NCI-H774 (cell line): Measurements from ENCODE around the gene MAPK8IP1.
"Not testable (repeated sequence)": the region's sequence is repeated elsewhere in the genome, so short reads cannot be mapped to it uniquely, and the experiment has no call there.

ENCODE experiments used
- DNase-seq: peaks from one replicate; lab custom pipeline; 2025; lab: John Stamatoyannopoulos, UW

The MAPK8IP1 gene

GRCh38 chr11:45885274-45885920 lies at the start of gene MAPK8IP1:
Gene MAPK8IP1, plus strand, starts transcription at chr11:45885651. Its CDS starts 170 bp downstream, at chr11:45885821.
- peak; percentile 85 for DNase-seq

- no peak for DNase-seq
These were observed 46.2 kb upstream of the MAPK8IP1 start for GRCh38 chr11:45839204-45839603.

DNA sequence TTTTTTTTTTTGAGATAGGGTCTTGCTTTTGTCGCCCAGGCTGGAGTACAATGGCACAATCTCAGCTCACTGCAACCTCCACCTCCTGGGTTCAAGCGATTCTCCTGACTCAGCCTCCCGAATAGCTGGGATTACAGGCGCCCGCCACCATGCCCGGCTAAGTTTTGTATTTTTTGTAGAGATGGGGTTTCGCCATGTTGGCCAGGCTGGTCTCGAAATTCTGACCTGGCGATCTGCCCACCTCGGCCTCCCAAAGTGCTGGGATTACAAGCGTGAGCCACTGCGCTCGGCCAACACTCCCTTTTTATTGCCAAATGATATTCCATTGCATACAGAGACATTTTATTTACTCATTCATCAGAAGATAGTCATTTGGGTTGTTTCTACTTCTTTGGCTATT lies 45.2 kb upstream of the MAPK8IP1 start:
- DNase-seq, result not testable (repeated sequence)

DNA sequence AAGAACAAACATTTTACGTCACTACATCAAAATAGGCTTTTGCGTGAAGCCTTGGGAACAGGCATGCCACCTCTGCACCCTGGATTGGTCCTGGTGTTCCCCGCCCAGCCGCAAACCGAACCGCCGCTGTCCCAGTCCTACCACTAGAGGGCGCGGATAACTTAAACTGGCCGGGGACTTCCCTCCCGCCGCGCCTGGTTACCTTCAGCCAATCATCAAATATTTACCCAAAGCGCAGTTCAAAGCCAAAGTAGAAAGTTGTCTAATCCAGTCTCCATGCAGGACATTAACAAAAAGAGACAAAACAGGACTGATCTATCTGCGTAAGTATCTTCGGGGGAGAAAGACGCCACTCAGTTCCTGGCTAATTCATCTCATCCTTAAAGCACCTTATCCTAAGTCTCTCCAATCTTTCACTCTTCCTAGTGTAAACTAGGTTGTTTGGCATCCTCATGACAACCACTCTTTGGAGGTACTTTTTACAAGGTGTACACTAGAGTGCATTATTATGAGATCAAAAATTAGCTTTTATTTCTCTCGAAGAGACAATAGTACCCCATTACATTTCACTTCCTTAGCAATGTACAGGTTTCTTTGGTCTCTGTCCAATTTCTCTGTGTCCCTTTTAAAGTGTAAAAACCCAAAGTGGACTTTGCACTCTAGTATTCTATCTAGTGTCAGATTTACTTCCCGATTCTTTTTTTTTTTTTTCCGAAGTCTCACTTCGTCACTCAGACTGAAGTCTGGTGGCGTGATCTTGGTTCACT lies 42.1 kb upstream of the MAPK8IP1 start:
- peak; percentile 88 for DNase-seq

GRCh38 chr11:45844822-45845578 lies 40.5 kb upstream of the MAPK8IP1 start:
- no peak for DNase-seq

DNA sequence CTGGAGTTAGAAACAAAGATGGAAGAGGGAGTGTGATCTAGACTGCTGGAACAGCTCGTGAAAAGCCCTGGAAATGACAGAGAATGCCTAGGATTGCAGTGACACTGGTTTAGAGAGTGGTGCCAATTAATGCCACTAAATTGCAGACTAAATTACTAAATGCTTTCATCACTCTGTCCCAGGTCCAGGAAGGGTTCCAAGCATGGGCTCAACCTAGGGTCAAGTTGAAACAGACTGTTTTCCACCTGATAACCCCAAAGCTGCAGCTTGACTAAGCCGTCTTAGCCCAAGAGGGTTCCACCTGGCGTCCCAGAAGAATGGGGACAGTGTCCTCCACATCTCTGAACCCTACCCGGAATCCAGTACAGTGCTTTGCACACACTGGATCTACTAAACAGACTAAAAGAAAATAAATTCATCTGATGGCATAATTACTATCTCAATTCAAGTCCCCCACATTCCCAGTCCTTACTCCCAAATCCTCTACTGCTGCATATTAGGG lies 39.2 kb upstream of the MAPK8IP1 start:
- no peak for DNase-seq

DNA sequence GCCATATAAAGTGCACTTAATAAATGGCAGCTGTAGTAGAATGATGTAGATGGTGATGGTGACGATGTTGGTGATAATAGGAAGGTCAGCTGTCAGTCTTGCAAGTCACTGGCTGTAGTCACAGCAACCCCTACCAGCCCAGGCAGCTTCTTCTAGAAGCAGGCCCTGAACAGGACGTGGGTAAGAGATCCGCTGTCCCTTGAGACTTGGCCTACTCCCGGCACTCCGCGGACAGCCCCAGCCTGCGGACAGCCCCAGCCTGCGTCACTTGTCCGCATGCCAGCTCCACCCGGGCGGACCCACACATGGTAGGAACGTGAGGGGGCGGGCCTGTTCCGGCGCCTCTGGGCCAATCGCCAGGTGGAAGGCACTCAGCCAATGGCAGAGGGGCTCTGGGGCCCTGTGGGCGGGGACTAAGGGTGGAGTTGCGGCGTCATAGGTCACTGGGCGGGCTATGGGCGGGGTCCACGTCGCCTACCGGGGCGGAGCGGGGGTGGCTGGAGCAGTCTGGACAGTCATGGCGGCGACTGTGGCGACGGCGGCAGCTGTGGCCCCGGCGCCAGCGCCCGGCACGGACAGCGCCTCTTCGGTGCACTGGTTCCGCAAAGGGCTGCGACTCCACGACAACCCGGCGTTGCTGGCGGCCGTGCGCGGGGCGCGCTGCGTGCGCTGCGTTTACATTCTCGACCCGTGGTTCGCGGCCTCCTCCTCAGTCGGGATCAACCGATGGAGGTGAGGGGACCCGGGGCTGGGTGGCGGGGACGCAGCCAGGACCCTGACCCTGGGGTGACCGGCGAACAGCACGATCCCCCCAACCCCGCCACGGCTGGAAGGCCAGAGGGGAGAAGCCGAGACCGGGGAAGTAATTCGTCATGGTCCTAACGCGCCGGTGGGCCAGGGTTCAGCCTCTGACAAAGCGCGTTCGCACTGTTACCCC lies 38.2 kb upstream of the MAPK8IP1 start, which contains the start of gene CRY2:
CRY2 (plus strand) TSS at position 502 of the 937 bp plus-strand sequence; CDS start at position 518, 16 bp downstream.
- peak; percentile 96 for DNase-seq

GRCh38 chr11:45847911-45848316 lies 37.5 kb upstream of the MAPK8IP1 start:
- DNase-seq, result no peak

DNA sequence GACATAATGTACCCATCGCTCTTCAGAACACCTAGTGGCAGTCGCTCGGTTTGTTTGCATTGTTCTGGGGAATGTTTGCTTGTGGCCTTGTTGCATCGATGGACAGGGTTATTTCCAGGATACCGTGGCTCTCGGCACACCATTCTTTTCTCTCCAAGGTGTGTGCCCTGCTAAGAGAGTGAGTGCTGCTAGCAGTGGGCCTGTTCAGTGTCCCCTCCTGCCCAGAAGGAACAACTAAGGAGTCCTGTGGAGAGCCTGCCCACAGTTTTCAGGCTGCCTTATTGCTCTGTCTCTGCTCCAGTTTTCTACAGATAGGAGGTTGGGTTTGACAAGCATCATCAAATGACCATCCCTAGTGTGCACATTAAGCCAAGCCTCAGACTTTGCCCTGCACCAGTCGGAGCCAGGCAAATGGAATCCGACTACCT lies 36.8 kb upstream of the MAPK8IP1 start:
- no peak for DNase-seq

DNA sequence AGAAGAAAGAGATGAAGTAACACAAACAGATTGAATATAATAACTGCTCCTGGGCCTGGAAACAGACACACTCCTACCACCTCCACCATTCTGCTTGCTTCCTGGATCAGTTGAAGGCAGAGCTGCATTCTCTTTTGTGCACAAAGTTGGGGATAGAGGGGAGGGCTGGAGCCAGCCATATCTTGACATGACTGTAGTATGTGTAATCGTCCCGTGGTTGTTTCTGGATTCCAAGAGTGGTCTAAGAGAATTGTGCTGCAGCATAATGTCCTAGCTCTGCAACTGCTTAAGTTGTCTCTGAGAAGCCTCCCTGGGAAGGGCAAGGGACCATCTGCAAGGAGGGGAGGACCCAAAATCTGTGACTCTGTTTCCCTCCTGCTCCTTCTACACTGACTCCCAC lies 35.0 kb upstream of the MAPK8IP1 start:
- no peak for DNase-seq

- DNase-seq, result no peak
These were observed 34.2 kb upstream of the MAPK8IP1 start for GRCh38 chr11:45851228-45851627.

DNA sequence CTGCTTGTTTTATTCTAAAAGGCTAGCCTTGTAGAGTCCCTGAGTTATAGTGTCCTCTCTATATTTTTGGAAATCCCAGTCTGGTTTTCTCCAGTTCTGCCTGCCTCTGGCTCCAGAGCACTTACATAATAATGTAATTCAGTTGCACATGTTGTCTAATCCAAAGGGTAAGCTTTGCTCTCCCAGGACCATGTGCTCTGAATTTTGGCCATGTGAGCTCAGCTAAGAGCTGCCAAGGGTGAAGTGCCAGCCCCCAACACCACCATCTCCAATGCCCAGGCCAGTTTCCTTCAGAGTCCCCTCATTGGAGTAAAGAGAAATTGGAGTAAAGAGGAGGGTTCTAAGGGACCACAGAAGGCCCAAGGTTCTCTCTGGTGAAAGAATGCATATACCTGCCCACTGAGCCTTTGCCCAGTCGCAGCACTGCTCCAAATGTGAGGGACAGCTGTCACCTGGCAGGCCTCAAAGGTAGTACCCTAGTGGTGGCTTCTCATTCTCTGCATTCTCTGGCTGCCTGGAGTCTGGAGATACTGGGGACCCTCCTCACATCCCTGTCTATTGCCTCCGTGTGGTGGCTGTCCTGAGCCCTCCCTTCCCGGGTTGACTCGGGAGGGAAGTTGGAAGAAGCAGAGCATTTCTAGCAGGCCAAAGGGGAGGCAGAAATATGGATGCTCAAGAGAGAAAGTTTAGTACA lies 33.3 kb upstream of the MAPK8IP1 start:
- DNase-seq, result no peak

GRCh38 chr11:45852712-45853101 lies 32.7 kb upstream of the MAPK8IP1 start:
- no peak for DNase-seq

DNA sequence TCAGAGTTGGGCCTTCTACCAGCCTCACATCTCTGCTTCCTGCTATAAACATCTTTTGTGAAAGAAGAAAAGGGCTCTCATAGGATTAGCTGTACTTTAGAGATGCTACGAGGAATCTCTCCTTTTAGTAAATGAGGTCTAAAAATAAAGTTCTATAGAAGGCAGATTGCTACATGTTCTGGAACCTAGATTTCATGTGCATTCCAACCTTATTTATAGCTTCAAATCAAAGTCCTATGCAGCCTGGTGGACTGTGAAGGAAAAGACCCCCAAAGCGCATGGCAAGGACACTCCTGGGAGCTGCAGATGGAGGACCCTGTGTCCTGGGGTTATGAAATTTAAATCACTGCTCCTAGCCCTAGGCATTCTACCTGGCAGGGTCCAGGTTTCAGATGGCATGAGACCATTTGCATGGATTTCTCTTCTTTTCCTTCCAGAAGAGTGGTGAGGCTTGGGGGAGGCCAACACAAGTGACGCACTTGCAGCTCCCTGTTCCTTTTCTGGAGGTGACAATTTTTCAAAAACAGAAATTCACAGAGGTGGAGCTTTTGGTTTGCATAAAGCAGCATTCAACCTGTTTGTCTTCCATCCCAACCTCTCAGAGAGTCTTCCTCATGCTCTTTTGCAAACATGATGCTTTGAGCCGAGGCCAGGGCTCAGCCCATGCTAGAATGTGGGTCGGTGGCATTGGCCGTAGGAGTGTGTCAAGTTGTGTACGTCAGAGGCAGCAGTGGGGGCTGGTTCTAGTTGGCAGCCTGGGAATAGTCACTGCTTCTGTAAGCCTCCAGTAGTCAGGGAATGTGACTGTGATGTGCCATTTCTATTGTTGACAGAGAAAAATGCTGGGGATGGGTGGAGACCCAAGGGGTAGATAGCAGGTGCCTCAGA lies 31.9 kb upstream of the MAPK8IP1 start:
- DNase-seq, result no peak

DNA sequence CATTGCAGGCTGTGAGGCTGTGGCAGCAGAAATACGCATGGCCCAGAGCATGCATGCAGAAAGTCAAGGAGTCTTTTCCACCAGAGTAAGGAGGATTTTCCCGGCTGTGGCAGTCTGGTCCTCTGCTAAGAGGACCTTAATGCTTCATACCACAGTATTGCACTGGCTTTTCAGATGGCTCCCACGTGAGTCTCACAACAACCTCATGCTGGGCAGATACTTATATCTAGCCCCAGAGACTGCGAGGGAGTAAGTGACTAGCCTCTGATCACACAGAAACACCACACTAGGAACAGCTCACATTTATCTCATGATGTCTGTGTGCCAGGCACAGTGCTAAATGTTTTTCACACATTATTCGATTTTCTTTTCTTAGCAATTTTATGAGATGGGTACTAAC lies 30.1 kb upstream of the MAPK8IP1 start:
- DNase-seq, result no peak

DNA sequence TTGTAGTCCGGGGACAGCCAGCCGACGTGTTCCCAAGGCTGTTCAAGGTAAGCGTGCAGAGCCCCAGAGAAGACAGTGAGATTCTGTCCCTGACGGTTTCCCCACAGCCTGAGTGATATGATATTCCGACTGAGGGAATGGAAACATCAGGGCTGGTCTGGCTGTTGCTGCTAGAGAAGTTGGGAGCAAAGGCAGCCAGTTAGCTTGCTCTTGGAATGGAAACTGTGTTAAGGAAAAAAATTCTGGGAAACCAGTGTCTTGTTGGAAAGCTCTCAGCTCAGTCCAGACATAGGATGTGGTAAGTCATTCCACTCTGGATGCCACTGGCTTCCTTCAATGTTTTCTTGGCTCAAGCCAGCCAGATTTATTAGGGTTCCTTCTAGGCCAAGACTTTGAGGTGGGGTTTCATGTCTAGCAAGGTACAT lies 29.4 kb upstream of the MAPK8IP1 start:
- no peak for DNase-seq

- no peak for DNase-seq
These were observed 27.4 kb upstream of the MAPK8IP1 start for GRCh38 chr11:45857961-45858474.

- DNase-seq, result no peak
These were observed 26.6 kb upstream of the MAPK8IP1 start for GRCh38 chr11:45858751-45859398.

DNA sequence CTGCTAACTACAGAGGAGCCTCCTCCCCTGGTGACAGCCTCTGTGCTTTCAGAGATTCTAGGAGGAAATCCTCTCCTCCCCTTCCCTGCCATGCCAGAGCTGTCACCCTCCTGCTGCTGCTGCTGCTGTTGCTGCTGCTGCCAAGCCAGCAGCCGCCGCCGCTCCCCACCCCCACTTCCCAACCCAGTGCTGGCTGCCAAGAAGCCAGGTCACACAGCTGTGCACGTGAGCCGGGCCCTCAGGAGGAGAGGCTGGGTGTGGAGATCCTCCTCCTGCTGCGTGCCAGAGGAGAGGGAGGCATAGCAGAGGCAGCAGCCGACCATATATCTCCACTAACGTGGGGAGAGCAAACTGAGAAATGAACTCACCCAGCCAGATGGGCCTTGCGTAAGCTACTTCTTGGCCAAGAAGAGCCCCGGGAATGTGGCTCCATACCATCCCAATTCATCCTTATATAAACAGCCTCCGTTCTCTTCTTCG lies 25.8 kb upstream of the MAPK8IP1 start:
- DNase-seq, result no peak
